Bronchial smooth muscle cell (primary cell): ENCODE results near the gene STPG4. TPM values are rescaled to one million over a fixed set of nuclear protein-coding genes. Genes with fewer than 3 reads are reported as not detected.

Experiments used
- total RNA-seq: library from RNA; depleted of rRNA; stranded (reverse); fragments of >200 nt; gene quantifications from 2 replicates; pipeline ENCODE4 v1.2.1, GENCODE V29; 2014

The STPG4 gene
- 0.16 TPM in 1 of 2 replicates, not detected in the other for total RNA-seq

DNA sequence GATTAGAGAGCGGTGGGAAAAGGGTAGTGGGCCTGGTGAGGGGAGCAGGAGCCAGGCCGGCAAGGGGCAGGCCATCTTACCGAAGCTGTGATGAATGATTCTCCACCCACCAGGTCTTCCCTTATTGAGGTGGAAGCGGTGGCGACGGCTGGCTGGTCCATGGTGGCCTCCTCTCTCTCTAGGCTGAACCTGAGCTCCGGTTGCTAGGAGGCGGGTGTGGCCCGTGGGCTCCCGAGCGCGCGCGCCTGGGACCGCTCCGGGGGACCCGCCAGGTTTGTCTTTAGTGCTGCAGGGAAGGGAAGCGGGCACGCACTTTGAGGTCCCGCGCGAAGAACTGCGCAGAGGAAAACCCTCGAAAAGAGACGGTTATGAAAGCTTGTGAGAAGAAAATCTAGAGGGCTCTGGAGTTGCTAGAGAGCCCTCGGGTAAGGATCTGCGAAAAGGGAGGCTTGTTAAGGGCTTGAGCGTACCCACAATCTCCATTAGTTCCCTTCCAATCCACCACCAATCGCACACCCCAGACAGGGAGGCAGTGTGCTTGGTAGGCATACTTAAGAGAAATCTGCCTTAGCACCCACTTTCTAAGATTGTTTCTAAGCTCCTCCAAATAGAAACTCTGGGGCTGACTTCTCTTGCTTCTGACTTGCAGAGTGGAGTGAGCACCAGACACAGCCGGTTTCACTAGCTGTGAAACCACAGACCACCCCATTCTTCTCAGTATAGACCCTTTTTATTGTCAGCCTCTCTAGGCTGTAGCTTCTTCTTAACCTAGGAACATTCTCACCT is at the start of gene STPG4:
STPG4 (minus strand) TSS at position 218 of the 786 bp plus-strand sequence; CDS start at position 161, 57 bp downstream.

Other genes with a start within 250 kb of the STPG4 start
- gene MCFD2, start 239.5 kb downstream of the STPG4 start, total RNA-seq: 134 and 252 TPM in 2 replicates
- gene TTC7A, start 214.1 kb downstream of the STPG4 start, total RNA-seq: 20.0 and 25.5 TPM in 2 replicates
- gene CALM2, start 21.2 kb upstream of the STPG4 start, total RNA-seq: 302 and 394 TPM in 2 replicates
- gene EPCAM, start 214.0 kb upstream of the STPG4 start, total RNA-seq: 0.17 TPM in 1 of 2 replicates, not detected in the other
- 13.7 and 18.3 TPM in 2 replicates for gene MSH2, start 247.8 kb upstream of the STPG4 start, total RNA-seq